H1 (cell line): ENCODE measurements around the gene SIK2. TPM values are rescaled to one million over a fixed set of nuclear protein-coding genes. Genes with fewer than 3 reads are reported as not detected.

Experiments used
- CTCF ChIA-PET: fragments of 300-600 bp; sonication (Branson Sonifier 250); formaldehyde crosslinking; loops from one replicate; lab custom pipeline; 2021; ENCODE audit not compliant: partially characterized antibody; lab: Charles Lee
- POLR2A ChIA-PET: fragments of 300-600 bp; sonication (Branson Sonifier 250); formaldehyde crosslinking; loops from one replicate; lab custom pipeline; 2021; ENCODE audit warnings: inconsistent platforms; ENCODE audit not compliant: partially characterized antibody; lab: Charles Lee
- DNase-seq, 2 experiments: peaks; one replicate each; pipeline versions ENCODE4 v3.0.0 to v3.0.0-alpha.2; 2010 to 2022; ENCODE audit warnings: low spot score in 2 of 2, low read depth in 1 of 2, mixed read lengths in 1 of 2
- FAIRE-seq: peaks from 2 replicates; lab custom pipeline; 2011; peaks lifted over from hg19 to GRCh38; lab: Jason Lieb, UNC
- H2AFZ ChIP-seq: 2 replicates; pipeline ENCODE4 v1.8.1; 2012; ENCODE audit warnings: low read length, inconsistent platforms
- H2AK5ac ChIP-seq: 2 replicates; pipeline ENCODE4 v1.6.1; 2013; ENCODE audit warnings: low read depth, low read length
- H2BK120ac ChIP-seq: replicated peaks from 2 replicates; pipeline ENCODE3; 2013; ENCODE audit warnings: low read depth, low read length, inconsistent platforms
- H2BK12ac ChIP-seq: 2 replicates; pipeline ENCODE4 v1.6.1; 2013; ENCODE audit warnings: low read depth, low read length
- H2BK15ac ChIP-seq: 2 replicates; pipeline ENCODE4 v1.6.1; 2013; ENCODE audit warnings: low read length
- H2BK20ac ChIP-seq: 2 replicates; pipeline ENCODE4 v1.6.1; 2013; ENCODE audit warnings: low read length
- H2BK5ac ChIP-seq: 2 replicates; pipeline ENCODE4 v1.6.1; 2013; ENCODE audit warnings: low read depth, low read length
- H3K14ac ChIP-seq: 2 replicates; pipeline ENCODE4 v1.6.1; 2013; ENCODE audit warnings: inconsistent platforms; ENCODE audit not compliant: insufficient read length
- H3K18ac ChIP-seq: 2 replicates; pipeline ENCODE4 v1.6.1; 2013; ENCODE audit warnings: low read length; ENCODE audit errors: extremely low read depth
- H3K23ac ChIP-seq: 2 replicates; pipeline ENCODE4 v1.6.1; 2013; ENCODE audit warnings: inconsistent platforms; ENCODE audit not compliant: insufficient read length
- H3K23me2 ChIP-seq: 2 replicates; pipeline ENCODE4 v1.6.1; 2013; ENCODE audit warnings: low read depth, low read length
- H3K27ac ChIP-seq: 2 replicates; pipeline ENCODE4 v1.6.1; 2011; ENCODE audit warnings: low read depth, low read length, inconsistent platforms
- H3K27me3 ChIP-seq, 4 experiments: replicated peaks in 1 of 4; 1 replicate in 1 of 4; 2 replicates in 3 of 4; pipeline versions ENCODE4 v1.6.1 to v1.8.1; 2011 to 2013; ENCODE audit warnings: low read length in 3 of 4, mild to moderate bottlenecking in 3 of 4, inconsistent platforms in 2 of 4, mixed read lengths in 2 of 4, moderate library complexity in 1 of 4; ENCODE audit not compliant: control insufficient read depth in 3 of 4, insufficient read depth in 3 of 4; ENCODE audit errors: extremely low read depth in 1 of 4
- H3K36me3 ChIP-seq, 4 experiments: 2 replicates each; pipeline versions ENCODE4 v1.6.1 to v1.8.1; 2011 to 2013; ENCODE audit warnings: mild to moderate bottlenecking in 4 of 4, low read length in 3 of 4, moderate library complexity in 2 of 4, control low read depth in 1 of 4, inconsistent platforms in 1 of 4; ENCODE audit not compliant: insufficient read depth in 4 of 4, control insufficient read depth in 2 of 4
- H3K4ac ChIP-seq: replicated peaks from 2 replicates; pipeline ENCODE3; 2013; ENCODE audit warnings: low read length, low read depth, mixed read lengths, inconsistent platforms; ENCODE audit not compliant: insufficient read length
- H3K4me1 ChIP-seq, 4 experiments: replicated peaks in 1 of 4; 1 replicate in 1 of 4; 2 replicates in 3 of 4; pipeline versions ENCODE4 v1.6.1 to v1.8.1; 2011 to 2013; ENCODE audit warnings: low read length in 3 of 4, inconsistent platforms in 2 of 4, mixed read lengths in 1 of 4; ENCODE audit not compliant: insufficient read depth in 4 of 4, control insufficient read depth in 3 of 4
- H3K4me2 ChIP-seq, 2 experiments: 2 replicates each; pipeline versions ENCODE4 v1.6.1 to v1.8.1; 2011 to 2013; ENCODE audit warnings: low read depth in 2 of 2, low read length in 2 of 2, control low read depth in 1 of 2, inconsistent platforms in 1 of 2, mild to moderate bottlenecking in 1 of 2; ENCODE audit not compliant: insufficient read depth in 1 of 2
- H3K4me3 ChIP-seq, 4 experiments: fragments of 200-600, 300-600 bp in 1 of 4; sonication (generic), shearing (Covaris generic), sonication (Bioruptor Twin) in 1 of 4; 2 replicates each; pipeline versions ENCODE4 v1.5.1 to v1.8.1; 2011 to 2016; ENCODE audit warnings: low read length in 4 of 4, low read depth in 3 of 4, control low read depth in 2 of 4, inconsistent platforms in 2 of 4, mild to moderate bottlenecking in 2 of 4, mixed read lengths in 1 of 4, moderate library complexity in 1 of 4; ENCODE audit not compliant: insufficient read depth in 2 of 4; ENCODE audit errors: extremely low read depth in 1 of 4
- H3K56ac ChIP-seq: replicated peaks from 2 replicates; pipeline ENCODE3; 2013; ENCODE audit warnings: low read depth, mild to moderate bottlenecking, mixed read lengths, low read length, inconsistent platforms; ENCODE audit not compliant: insufficient read length
- H3K79me1 ChIP-seq: 2 replicates; pipeline ENCODE4 v1.6.1; 2013; ENCODE audit warnings: low read depth, low read length, control low read depth
- H3K79me2 ChIP-seq, 2 experiments: 2 replicates each; pipeline versions ENCODE4 v1.6.1 to v1.8.1; 2012 to 2013; ENCODE audit warnings: low read length in 2 of 2, mild to moderate bottlenecking in 2 of 2, inconsistent platforms in 1 of 2; ENCODE audit not compliant: insufficient read depth in 2 of 2, control insufficient read depth in 1 of 2
- H3K9ac ChIP-seq, 4 experiments: replicated peaks in 1 of 4; 1 replicate in 1 of 4; 2 replicates in 3 of 4; pipeline versions ENCODE4 v1.6.1 to v1.8.1; 2011 to 2013; ENCODE audit warnings: low read depth in 3 of 4, low read length in 3 of 4, control low read depth in 2 of 4, mild to moderate bottlenecking in 2 of 4, moderate library complexity in 2 of 4, inconsistent platforms in 1 of 4; ENCODE audit errors: extremely low read depth in 1 of 4
- H3K9me3 ChIP-seq, 2 experiments: 2 replicates each; pipeline versions ENCODE4 v1.6.1 to v1.8.1; 2012 to 2013; ENCODE audit warnings: mild to moderate bottlenecking in 2 of 2, moderate library complexity in 2 of 2, control low read depth in 1 of 2, inconsistent platforms in 1 of 2, low read depth in 1 of 2, low read length in 1 of 2, mixed read lengths in 1 of 2; ENCODE audit not compliant: insufficient read depth in 2 of 2
- H4K20me1 ChIP-seq, 2 experiments: replicated peaks in 1 of 2; 2 replicates each; pipeline versions ENCODE3 to v1.8.1; 2011 to 2013; ENCODE audit warnings: inconsistent platforms in 2 of 2, low read length in 2 of 2, mild to moderate bottlenecking in 1 of 2; ENCODE audit not compliant: insufficient read depth in 2 of 2, control insufficient read depth in 1 of 2
- H4K5ac ChIP-seq: 2 replicates; pipeline ENCODE4 v1.6.1; 2013; ENCODE audit warnings: low read length, low read depth, mixed read lengths, inconsistent platforms; ENCODE audit not compliant: insufficient read length
- H4K8ac ChIP-seq: 2 replicates; pipeline ENCODE4 v1.8.0; 2013; ENCODE audit warnings: mild to moderate bottlenecking, moderate library complexity, low read length, inconsistent platforms; ENCODE audit not compliant: insufficient read depth; ENCODE audit errors: extremely low read depth
- H4K91ac ChIP-seq: replicated peaks from 2 replicates; pipeline ENCODE3; 2013; ENCODE audit warnings: low read length, mixed read lengths, inconsistent platforms; ENCODE audit not compliant: insufficient read length
- ASH2L ChIP-seq: fragments of 200-600, 300-600 bp; sonication (generic); IDR thresholded peaks from one replicate; pipeline ENCODE4 v1.7.1; 2017; ENCODE audit warnings: low read length
- EZH2 ChIP-seq: fragments of 200-600 bp; sonication (generic); IDR thresholded peaks from 2 replicates; pipeline ENCODE4 v1.7.1; 2012; ENCODE audit warnings: low read depth, mild to moderate bottlenecking, moderate library complexity, low read length, inconsistent platforms; ENCODE audit not compliant: severe bottlenecking
- FOSL1 ChIP-seq: IDR thresholded peaks from 2 replicates; pipeline ENCODE4 v1.6.1; 2011; ENCODE audit warnings: mild to moderate bottlenecking, low read depth, low read length, moderate library complexity; ENCODE audit not compliant: insufficient read depth
- GTF2F1 ChIP-seq: IDR thresholded peaks from 2 replicates; pipeline ENCODE4 v1.6.1; 2012; ENCODE audit warnings: low read depth, low read length, improper control_type of control experiment, borderline replicate concordance
- NRF1 ChIP-seq: IDR thresholded peaks from 2 replicates; pipeline ENCODE4 v1.6.1; 2011; ENCODE audit warnings: mild to moderate bottlenecking, low read depth, low read length, improper control_type of control experiment
- POLR2A ChIP-seq, 2 experiments: IDR thresholded peaks; 1 replicate in 1 of 2; 2 replicates in 1 of 2; pipeline ENCODE4 v1.6.1; 2011; ENCODE audit warnings: low read depth in 2 of 2, low read length in 2 of 2, mild to moderate bottlenecking in 2 of 2; ENCODE audit errors: control extremely low read depth in 1 of 2
- RFX5 ChIP-seq: IDR thresholded peaks from 2 replicates; pipeline ENCODE4 v1.6.1; 2011; ENCODE audit warnings: low read depth, low read length, improper control_type of control experiment, borderline replicate concordance
- SIN3A ChIP-seq, 2 experiments: IDR thresholded peaks in 1 of 2; conservative IDR thresholded peaks in 1 of 2; 2 replicates each; pipeline ENCODE4 v1.6.1; 2011 to 2012; ENCODE audit warnings: low read length in 2 of 2, improper control_type of control experiment in 1 of 2, low read depth in 1 of 2, mild to moderate bottlenecking in 1 of 2
- ZNF274 ChIP-seq: IDR thresholded peaks from 2 replicates; pipeline ENCODE4 v1.7.0; 2012; ENCODE audit warnings: low read length, borderline replicate concordance; ENCODE audit errors: extremely low read depth
- WGBS, 2 experiments: shearing (Covaris generic) in 1 of 2; methylation state at CpG; one replicate each; pipeline versions ENCODE4 v1.1.6 to v1.1.7; 2013 to 2015; ENCODE audit warnings: low lambda C conversion rate in 2 of 2, mixed read lengths in 2 of 2, inconsistent platforms in 1 of 2, low coverage in 1 of 2, missing lambda C conversion rate in 1 of 2; ENCODE audit not compliant: insufficient replicate concordance in 2 of 2, insufficient coverage in 1 of 2, insufficient read length in 1 of 2; ENCODE audit errors: extremely low coverage in 1 of 2, missing lambda C conversion rate in 1 of 2; 5-methylcytosine and 5-hydroxymethylcytosine counted together
- polyA plus RNA-seq, 7 experiments: library from polyadenylated mRNA; depleted of rRNA in 3 of 7; stranded (reverse) in 5 of 7; unstranded in 2 of 7; fragments of >200 nt in 5 of 7; fragments of 200-250 nt in 2 of 7; gene quantifications; 1 replicate in 5 of 7; 2 replicates in 1 of 7; 4 replicates in 1 of 7; pipeline versions ENCODE4 v1.2.1 to v1.2.3, GENCODE V29; 2011 to 2013; ENCODE audit warnings: missing spikeins in 2 of 7, mixed read lengths in 2 of 7
- total RNA-seq: library from RNA; stranded (reverse); fragmentation: NEBNext Ultra II Directional; extraction: Animal tissue kit (Norgen Biotek cat#: 25700); gene quantifications from 2 replicates; pipeline ENCODE4 v1.2.1, GENCODE V29; 2021
- TF ChIP-seq, protein P1 (sequence below): IDR thresholded peaks from 2 replicates; pipeline ENCODE4 v1.6.1; 2011; ENCODE audit warnings: low read depth, mild to moderate bottlenecking, low read length; ENCODE audit not compliant: insufficient read depth
- TF ChIP-seq, protein P2 (sequence below): IDR thresholded peaks from 2 replicates; pipeline ENCODE4 v1.6.1; 2011; ENCODE audit warnings: low read length, improper control_type of control experiment

SIK2 gene
- total and polyA plus RNA-seq, 2 of the 8 experiments (the other 6 are each of a cell fraction or from before 2014, with no cell fraction given) = 8.8 to 11.2 TPM

DNA sequence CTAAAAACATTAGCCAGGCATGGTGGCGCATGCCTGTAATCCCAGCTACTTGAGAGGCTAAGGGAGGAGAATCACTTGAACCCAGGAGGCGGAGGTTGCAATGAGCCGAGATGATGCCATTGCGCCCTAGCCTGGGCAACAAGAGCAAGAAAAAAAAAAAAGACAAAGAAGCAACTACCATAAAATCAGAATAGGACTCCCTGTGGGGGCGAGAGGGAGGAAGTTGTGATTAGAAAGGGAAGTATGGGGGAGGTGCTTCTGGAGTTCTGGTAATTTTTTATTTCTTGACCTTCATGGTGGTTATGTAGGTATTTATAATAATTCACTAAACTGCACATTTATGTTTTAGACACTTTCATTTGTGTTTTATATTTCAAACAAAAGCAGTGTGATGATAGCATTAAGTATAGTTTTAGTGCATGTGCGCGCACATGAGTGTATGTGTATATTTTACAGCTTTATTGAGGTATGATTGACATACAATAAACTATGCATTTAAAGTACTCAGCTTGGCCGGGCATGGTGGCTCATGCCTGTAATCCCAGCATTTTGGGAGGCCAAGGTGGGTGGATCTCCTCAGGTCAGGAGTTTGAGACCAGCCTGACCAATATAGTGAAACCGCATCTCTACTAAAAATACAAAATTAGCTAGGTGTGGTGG is 43.5 kb downstream of the SIK2 start:
- Histone ChIP-seq H4K91ac (no peak overlapping the region), H2AK5ac (no peak overlapping the region), H3K79me1 (no peaks in the 10 kb centered on the region), H3K79me2 (no peaks in the 10 kb centered on the region), H4K5ac (no peak overlapping the region), H4K8ac (no peak overlapping the region; the same call in 1 of the 2 replicates), H2AFZ (no peak overlapping the region), H3K4me3 (no peak overlapping the region), H3K18ac (no peak overlapping the region), H2BK15ac (no peak overlapping the region), H3K23me2 (no peaks in the 10 kb centered on the region), H3K4me2 (no peak overlapping the region), H4K20me1 (no peaks in the 10 kb centered on the region), H3K56ac (no peak overlapping the region), H3K9me3 (no peaks in the 10 kb centered on the region), H2BK5ac (no peak overlapping the region), H3K4me1 (no peaks in the 10 kb centered on the region), H3K4ac (no peak overlapping the region), H3K36me3 (no peaks in the 10 kb centered on the region), H3K9ac (no peak overlapping the region), H3K27ac (no peak overlapping the region), H2BK120ac (no peak overlapping the region), H3K27me3 (no peaks in the 10 kb centered on the region), H3K23ac (no peak overlapping the region), H3K14ac (no peak overlapping the region), H2BK20ac (no peak overlapping the region), H2BK12ac (no peak overlapping the region)
- TF ChIP-seq ZNF274 (no peak), POLR2A (IDR thresholded peaks at IDR 0.05; ENCODE audit: control extremely low read depth in 1 of 2, low read depth in 2 of 2, low read length in 2 of 2) (no peak), NRF1 (no peak), RFX5 (no peak), SIN3A (conservative IDR thresholded peaks at IDR 0.05 in 1 of 2, IDR thresholded peaks at IDR 0.05 in 1 of 2; ENCODE audit: low read depth in 1 of 2, low read length in 2 of 2) (no peak), GTF2F1 (no peak), FOSL1 (no peak), ASH2L (no peak), EZH2 (no peak)
- TF ChIP-seq, protein P1, sequence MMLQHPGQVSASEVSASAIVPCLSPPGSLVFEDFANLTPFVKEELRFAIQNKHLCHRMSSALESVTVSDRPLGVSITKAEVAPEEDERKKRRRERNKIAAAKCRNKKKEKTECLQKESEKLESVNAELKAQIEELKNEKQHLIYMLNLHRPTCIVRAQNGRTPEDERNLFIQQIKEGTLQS = no peak
- TF ChIP-seq, protein P2, sequence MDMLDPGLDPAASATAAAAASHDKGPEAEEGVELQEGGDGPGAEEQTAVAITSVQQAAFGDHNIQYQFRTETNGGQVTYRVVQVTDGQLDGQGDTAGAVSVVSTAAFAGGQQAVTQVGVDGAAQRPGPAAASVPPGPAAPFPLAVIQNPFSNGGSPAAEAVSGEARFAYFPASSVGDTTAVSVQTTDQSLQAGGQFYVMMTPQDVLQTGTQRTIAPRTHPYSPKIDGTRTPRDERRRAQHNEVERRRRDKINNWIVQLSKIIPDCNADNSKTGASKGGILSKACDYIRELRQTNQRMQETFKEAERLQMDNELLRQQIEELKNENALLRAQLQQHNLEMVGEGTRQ = no peak
- ChIA-PET POLR2A (no interaction called here), CTCF (no interaction called here)
- WGBS, 2 experiments = 96% methylated on average over 9 of the region's 9 CpGs; no CpG with 5 or more reads in 1 of the 2 experiments
- no peak for DNase-seq
- no peak for FAIRE-seq
